G401.6 (cell line): Measurements from ENCODE around the gene DALRD3.

Experiments used
- FAIRE-seq: peaks from 2 replicates; lab custom pipeline; 2012; peaks lifted over from hg19 to GRCh38; lab: Jason Lieb, UNC

Gene DALRD3

GRCh38 chr3:48974076-48974864, 44.1 kb downstream of the DALRD3 start:
- no peak for FAIRE-seq

DNA sequence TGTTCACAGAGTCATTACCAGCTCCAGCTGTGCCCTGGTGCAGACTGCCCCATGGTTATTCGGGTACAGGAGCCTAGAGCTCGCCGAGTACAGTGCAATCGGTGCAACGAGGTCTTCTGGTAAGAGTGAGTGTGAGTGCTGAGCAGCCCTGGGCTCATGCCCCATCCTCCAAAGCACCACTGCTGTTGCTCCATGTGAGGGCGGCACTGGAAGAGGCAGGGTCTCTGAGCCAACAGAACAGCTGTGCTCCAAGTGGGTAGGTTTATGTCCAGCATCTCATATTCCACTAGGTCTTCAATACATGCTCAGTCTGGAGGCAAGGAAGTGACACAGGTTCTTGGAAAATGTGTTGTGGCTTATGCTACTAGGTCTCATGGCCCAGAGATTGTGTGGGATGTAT, 47.8 kb downstream of the DALRD3 start:
- FAIRE-seq, result no peak

DNA sequence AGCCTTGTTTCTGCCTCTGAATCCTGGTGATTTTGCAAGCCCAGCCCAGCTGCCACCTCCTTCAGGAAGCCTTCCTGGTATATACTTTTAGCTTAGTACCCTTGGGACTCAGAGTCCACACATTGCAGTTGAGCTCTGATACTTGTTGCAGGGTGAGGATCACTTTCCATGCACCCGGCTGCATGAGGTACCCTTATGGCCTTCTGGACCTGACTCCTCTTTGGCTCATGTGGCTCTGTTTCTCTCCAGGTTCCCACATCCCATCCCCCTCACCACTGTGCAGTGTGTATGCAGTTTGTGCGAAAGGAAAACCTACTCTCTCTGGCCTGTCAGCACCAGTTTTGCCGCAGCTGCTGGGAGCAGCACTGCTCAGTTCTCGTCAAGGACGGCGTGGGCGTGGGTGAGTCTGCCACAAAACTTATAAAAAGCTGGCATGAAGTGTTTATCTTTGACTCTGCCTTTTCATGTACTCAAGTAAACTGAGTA, 51.5 kb downstream of the DALRD3 start:
- FAIRE-seq, result no peak

GRCh38 chr3:48966367-48966766, 52.0 kb downstream of the DALRD3 start:
- no peak for FAIRE-seq
